Mesenchymal stem cell (in vitro differentiated cells and primary cell): Measurements from ENCODE around the gene RPS17.

Experiments
- DNase-seq: peaks from one replicate; pipeline ENCODE4 v3.0.0-alpha.2; 2013
- H2AFZ ChIP-seq: one replicate; pipeline ENCODE4 v1.6.1; 2013; ENCODE audit warnings: low read depth, mild to moderate bottlenecking, control low read depth, inconsistent platforms, low read length, moderate library complexity
- H2AK5ac ChIP-seq: 2 replicates; pipeline ENCODE4 v1.6.1; 2013; ENCODE audit warnings: low read length, moderate library complexity, mild to moderate bottlenecking, inconsistent platforms; ENCODE audit not compliant: severe bottlenecking
- H2BK120ac ChIP-seq: one replicate; pipeline ENCODE4 v1.6.1; 2013; ENCODE audit warnings: low read depth, mild to moderate bottlenecking, inconsistent platforms, low read length, moderate library complexity
- H2BK12ac ChIP-seq, 2 experiments: one replicate each; pipeline ENCODE4 v1.6.1; 2013; ENCODE audit warnings: inconsistent platforms in 2 of 2, low read length in 2 of 2, mild to moderate bottlenecking in 2 of 2, moderate library complexity in 2 of 2, control low read depth in 1 of 2
- H2BK15ac ChIP-seq: one replicate; pipeline ENCODE4 v1.6.1; 2013; ENCODE audit warnings: mild to moderate bottlenecking, low read depth, inconsistent platforms; ENCODE audit not compliant: poor library complexity, severe bottlenecking
- H2BK5ac ChIP-seq: 2 replicates; pipeline ENCODE4 v1.6.1; 2013; ENCODE audit warnings: low read depth, mild to moderate bottlenecking, low read length, control low read depth, inconsistent platforms; ENCODE audit not compliant: poor library complexity, severe bottlenecking
- H3K14ac ChIP-seq, 2 experiments: one replicate each; pipeline ENCODE4 v1.6.1; 2013; ENCODE audit warnings: inconsistent platforms in 2 of 2, low read length in 2 of 2, control low read depth in 1 of 2, mild to moderate bottlenecking in 1 of 2, moderate library complexity in 1 of 2
- H3K18ac ChIP-seq, 2 experiments: one replicate each; pipeline ENCODE4 v1.6.1; 2013; ENCODE audit warnings: inconsistent platforms in 2 of 2, low read length in 2 of 2, control low read depth in 1 of 2, low read depth in 1 of 2, mild to moderate bottlenecking in 1 of 2
- H3K23ac ChIP-seq, 2 experiments: one replicate each; pipeline ENCODE4 v1.6.1; 2013; ENCODE audit warnings: inconsistent platforms in 2 of 2, low read length in 2 of 2, mild to moderate bottlenecking in 2 of 2, moderate library complexity in 2 of 2, control low read depth in 1 of 2
- H3K27ac ChIP-seq: 2 replicates; pipeline ENCODE4 v1.5.1; 2013; ENCODE audit warnings: mild to moderate bottlenecking, moderate library complexity, low read length, control low read depth, inconsistent platforms; ENCODE audit not compliant: poor library complexity, severe bottlenecking
- H3K27me3 ChIP-seq, 2 experiments: 2 replicates each; pipeline versions ENCODE4 v1.6.1 to v1.7.0; 2013; ENCODE audit warnings: low read length in 2 of 2, mild to moderate bottlenecking in 2 of 2, moderate library complexity in 2 of 2, control low read depth in 1 of 2, inconsistent platforms in 1 of 2; ENCODE audit not compliant: control insufficient read depth in 1 of 2, insufficient read depth in 1 of 2
- H3K36me3 ChIP-seq, 2 experiments: 2 replicates each; pipeline versions ENCODE4 v1.6.1 to v1.7.0; 2013; ENCODE audit warnings: low read length in 2 of 2, control low read depth in 1 of 2, inconsistent platforms in 1 of 2, low read depth in 1 of 2, mild to moderate bottlenecking in 1 of 2; ENCODE audit not compliant: insufficient read depth in 2 of 2, control insufficient read depth in 1 of 2
- H3K4ac ChIP-seq, 2 experiments: one replicate each; pipeline ENCODE4 v1.6.1; 2013; ENCODE audit warnings: inconsistent platforms in 2 of 2, low read length in 2 of 2, mild to moderate bottlenecking in 2 of 2, moderate library complexity in 2 of 2, control low read depth in 1 of 2, low read depth in 1 of 2
- H3K4me1 ChIP-seq: 2 replicates; pipeline ENCODE4 v1.6.1; 2013; ENCODE audit warnings: low read depth, low read length, control low read depth; ENCODE audit not compliant: control insufficient read depth, insufficient read depth
- H3K4me2 ChIP-seq: 2 replicates; pipeline ENCODE4 v1.6.1; 2013; ENCODE audit warnings: low read length, mild to moderate bottlenecking, inconsistent platforms; ENCODE audit not compliant: poor library complexity, severe bottlenecking
- H3K4me3 ChIP-seq, 2 experiments: 2 replicates each; pipeline versions ENCODE4 v1.5.1 to v1.7.0; 2013; ENCODE audit warnings: low read length in 2 of 2, mild to moderate bottlenecking in 2 of 2, control low read depth in 1 of 2, low read depth in 1 of 2; ENCODE audit not compliant: insufficient read depth in 1 of 2
- H3K79me1 ChIP-seq: replicated peaks from 2 replicates; pipeline ENCODE4 v1.6.1; 2013; ENCODE audit warnings: mild to moderate bottlenecking, control low read depth, low read length, inconsistent platforms; ENCODE audit not compliant: poor library complexity, severe bottlenecking
- H3K9ac ChIP-seq: 2 replicates; pipeline ENCODE4 v1.7.0; 2013; ENCODE audit warnings: mild to moderate bottlenecking, low read length, moderate library complexity
- H3K9me3 ChIP-seq: 2 replicates; pipeline ENCODE4 v1.7.0; 2013; ENCODE audit warnings: mild to moderate bottlenecking, low read length; ENCODE audit not compliant: control insufficient read depth
- H4K8ac ChIP-seq: one replicate; pipeline ENCODE4 v1.6.1; 2013; ENCODE audit warnings: inconsistent platforms, mild to moderate bottlenecking, low read length, moderate library complexity
- H4K91ac ChIP-seq: one replicate; pipeline ENCODE4 v1.6.1; 2013; ENCODE audit warnings: mild to moderate bottlenecking, low read length, inconsistent platforms
- WGBS: methylation state at CpG from one replicate; pipeline ENCODE4 v1.1.7; 2013; ENCODE audit warnings: mixed read lengths; 5-methylcytosine and 5-hydroxymethylcytosine counted together

The RPS17 gene

DNA sequence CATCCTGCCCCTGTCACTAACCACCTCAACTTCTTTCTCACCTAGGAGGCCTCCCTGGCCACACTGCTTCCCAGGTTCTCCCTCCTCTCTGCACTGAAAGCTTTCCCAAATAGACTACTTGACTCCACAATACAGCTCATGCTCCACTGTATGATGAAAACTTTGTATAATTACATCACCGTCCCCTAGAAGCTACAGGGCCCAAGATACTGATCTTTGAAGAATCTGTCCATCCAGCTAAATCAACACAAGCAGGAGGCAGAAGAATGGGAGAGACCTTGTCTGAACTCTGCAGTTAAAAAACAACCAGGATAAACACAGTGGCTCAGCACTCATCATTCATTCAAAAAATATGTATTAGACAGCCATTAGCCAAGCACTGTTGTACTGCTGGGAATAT is 26.4 kb upstream of the RPS17 start:
- Histone ChIP-seq H2AK5ac (no peak overlapping the region), H3K27ac (peak overlapping the region; percentile 41), H4K91ac (no peak overlapping the region), H3K4me1 (peaks cover 8% of the 10 kb centered on the region), H3K4ac (no peak overlapping the region), H3K23ac (no peak overlapping the region), H2BK120ac (no peak overlapping the region), H2BK12ac (no peak overlapping the region), H3K36me3 (peaks cover 0 to 58% of the 10 kb centered on the region in 2 experiments), H3K4me2 (no peak overlapping the region), H2AFZ (no peak overlapping the region), H2BK5ac (no peak overlapping the region), H3K18ac (no peak overlapping the region), H3K27me3 (peaks cover 0 to 4% of the 10 kb centered on the region in 2 experiments), H3K9me3 (no peaks in the 10 kb centered on the region), H3K79me1 (no peaks in the 10 kb centered on the region), H3K9ac (peak overlapping the region; percentile 37), H3K14ac (no peak overlapping the region), H4K8ac (no peak overlapping the region), H2BK15ac (no peak overlapping the region), H3K4me3 (no peak overlapping the region)
- peak; percentile 28 for DNase-seq
- WGBS = 81% methylated on average over 1 of the region's 1 CpG

DNA sequence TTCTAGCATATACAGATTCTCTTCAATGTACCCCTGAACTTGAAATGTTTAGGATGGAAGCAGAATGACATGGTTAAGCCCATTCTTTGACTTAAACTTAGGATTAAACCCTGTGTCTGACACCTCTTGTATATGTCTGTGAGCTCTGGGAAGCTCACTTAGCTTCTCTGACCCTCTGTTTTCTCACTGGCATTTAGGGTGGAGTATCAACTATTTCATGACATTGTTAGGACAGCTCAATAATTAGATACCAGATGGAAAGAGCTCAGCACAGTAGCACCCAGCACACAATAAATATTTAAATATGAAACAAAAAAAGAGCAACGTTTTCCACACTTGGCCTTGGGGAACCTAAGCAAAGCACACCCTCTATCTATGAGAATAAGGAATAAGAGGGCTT is 18.2 kb upstream of the RPS17 start:
- Histone ChIP-seq H4K91ac (no peak overlapping the region), H3K9me3 (no peaks in the 10 kb centered on the region), H3K23ac (no peak overlapping the region), H3K4me3 (no peak overlapping the region), H3K4me2 (no peak overlapping the region), H2BK5ac (no peak overlapping the region), H2BK15ac (no peak overlapping the region), H2AFZ (no peak overlapping the region), H3K27me3 (peaks cover 0 to 35% of the 10 kb centered on the region in 2 experiments), H3K36me3 (peaks cover 0 to 57% of the 10 kb centered on the region in 2 experiments), H2BK12ac (no peak overlapping the region), H3K27ac (no peak overlapping the region), H2BK120ac (no peak overlapping the region), H4K8ac (no peak overlapping the region), H2AK5ac (no peak overlapping the region), H3K14ac (no peak overlapping the region), H3K4me1 (no peaks in the 10 kb centered on the region), H3K79me1 (no peaks in the 10 kb centered on the region), H3K18ac (no peak overlapping the region), H3K9ac (no peak overlapping the region), H3K4ac (no peak overlapping the region)
- WGBS = no CpG with 5 or more reads among the region's 1 CpG
- DNase-seq = no peak

GRCh38 chr15:82556315-82557035 is 16.2 kb upstream of the RPS17 start:
- DNase-seq = no peak
- Histone ChIP-seq H2BK15ac (no peak overlapping the region), H2BK120ac (no peak overlapping the region), H3K14ac (no peak overlapping the region), H4K91ac (no peak overlapping the region), H3K4me3 (no peak overlapping the region), H3K9me3 (no peaks in the 10 kb centered on the region), H3K4me1 (no peaks in the 10 kb centered on the region), H3K9ac (no peak overlapping the region), H3K27me3 (peaks cover 0 to 43% of the 10 kb centered on the region in 2 experiments), H3K27ac (no peak overlapping the region), H3K36me3 (peaks cover 0 to 66% of the 10 kb centered on the region in 2 experiments), H4K8ac (no peak overlapping the region), H3K23ac (no peak overlapping the region), H2BK12ac (no peak overlapping the region), H3K79me1 (no peaks in the 10 kb centered on the region), H3K18ac (no peak overlapping the region), H3K4ac (no peak overlapping the region), H3K4me2 (no peak overlapping the region), H2AK5ac (no peak overlapping the region), H2BK5ac (no peak overlapping the region), H2AFZ (no peak overlapping the region)
- WGBS = 73% methylated on average over 3 of the region's 7 CpGs

DNA sequence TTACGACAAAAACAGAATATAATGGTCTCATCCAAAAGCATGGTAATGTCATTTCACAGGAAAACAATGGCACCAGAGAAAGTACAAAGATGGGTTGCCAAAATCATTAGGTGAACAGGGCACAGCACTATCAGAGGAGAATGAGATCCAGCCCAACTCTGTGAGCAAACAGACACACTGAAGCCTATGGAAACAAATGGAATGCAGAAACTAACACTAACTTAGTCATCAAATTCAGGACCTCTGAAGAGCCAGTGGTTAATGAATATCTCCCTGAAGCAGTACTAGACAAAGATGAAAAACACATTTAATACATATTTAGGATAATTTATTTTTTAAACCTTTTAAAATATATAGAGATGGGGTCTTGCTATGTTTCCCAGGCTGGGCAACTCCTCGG is 14.6 kb upstream of the RPS17 start:
- DNase-seq = no peak
- Histone ChIP-seq H3K23ac (no peak overlapping the region), H3K4ac (no peak overlapping the region), H3K14ac (no peak overlapping the region), H3K4me2 (no peak overlapping the region), H2BK5ac (no peak overlapping the region), H3K27me3 (peaks cover 0 to 39% of the 10 kb centered on the region in 2 experiments), H3K4me1 (no peaks in the 10 kb centered on the region), H4K8ac (no peak overlapping the region), H2AFZ (no peak overlapping the region), H2BK15ac (no peak overlapping the region), H2AK5ac (no peak overlapping the region), H3K9me3 (no peaks in the 10 kb centered on the region), H4K91ac (no peak overlapping the region), H3K9ac (no peak overlapping the region), H3K79me1 (no peaks in the 10 kb centered on the region), H2BK12ac (no peak overlapping the region), H3K36me3 (peaks cover 0 to 75% of the 10 kb centered on the region in 2 experiments), H3K27ac (no peak overlapping the region), H3K4me3 (no peak overlapping the region), H3K18ac (no peak overlapping the region), H2BK120ac (no peak overlapping the region)
- 96% methylated on average over 2 of the region's 2 CpGs for WGBS
